H1 (cell line): ENCODE results near the gene CDKN2B-AS1. TPM values are rescaled to one million over a fixed set of nuclear protein-coding genes. Genes with fewer than 3 reads are reported as not detected.

ENCODE experiments used
- CTCF ChIA-PET: fragments of 300-600 bp; sonication (Branson Sonifier 250); formaldehyde crosslinking; loops from one replicate; lab custom pipeline; 2021; ENCODE audit not compliant: partially characterized antibody; lab: Charles Lee
- POLR2A ChIA-PET: fragments of 300-600 bp; sonication (Branson Sonifier 250); formaldehyde crosslinking; loops from one replicate; lab custom pipeline; 2021; ENCODE audit warnings: inconsistent platforms; ENCODE audit not compliant: partially characterized antibody; lab: Charles Lee
- DNase-seq, 2 experiments: peaks; one replicate each; pipeline versions ENCODE4 v3.0.0 to v3.0.0-alpha.2; 2010 to 2022; ENCODE audit warnings: low spot score in 2 of 2, low read depth in 1 of 2, mixed read lengths in 1 of 2
- FAIRE-seq: peaks from 2 replicates; lab custom pipeline; 2011; peaks lifted over from hg19 to GRCh38; lab: Jason Lieb, UNC
- H2AFZ ChIP-seq: 2 replicates; pipeline ENCODE4 v1.8.1; 2012; ENCODE audit warnings: low read length, inconsistent platforms
- H2AK5ac ChIP-seq: 2 replicates; pipeline ENCODE4 v1.6.1; 2013; ENCODE audit warnings: low read depth, low read length
- H2BK120ac ChIP-seq: replicated peaks from 2 replicates; pipeline ENCODE3; 2013; ENCODE audit warnings: low read depth, low read length, inconsistent platforms
- H2BK12ac ChIP-seq: 2 replicates; pipeline ENCODE4 v1.6.1; 2013; ENCODE audit warnings: low read depth, low read length
- H2BK15ac ChIP-seq: 2 replicates; pipeline ENCODE4 v1.6.1; 2013; ENCODE audit warnings: low read length
- H2BK20ac ChIP-seq: 2 replicates; pipeline ENCODE4 v1.6.1; 2013; ENCODE audit warnings: low read length
- H2BK5ac ChIP-seq: 2 replicates; pipeline ENCODE4 v1.6.1; 2013; ENCODE audit warnings: low read depth, low read length
- H3K14ac ChIP-seq: 2 replicates; pipeline ENCODE4 v1.6.1; 2013; ENCODE audit warnings: inconsistent platforms; ENCODE audit not compliant: insufficient read length
- H3K18ac ChIP-seq: 2 replicates; pipeline ENCODE4 v1.6.1; 2013; ENCODE audit warnings: low read length; ENCODE audit errors: extremely low read depth
- H3K23ac ChIP-seq: 2 replicates; pipeline ENCODE4 v1.6.1; 2013; ENCODE audit warnings: inconsistent platforms; ENCODE audit not compliant: insufficient read length
- H3K23me2 ChIP-seq: 2 replicates; pipeline ENCODE4 v1.6.1; 2013; ENCODE audit warnings: low read depth, low read length
- H3K27ac ChIP-seq: 2 replicates; pipeline ENCODE4 v1.6.1; 2011; ENCODE audit warnings: low read depth, low read length, inconsistent platforms
- H3K27me3 ChIP-seq, 4 experiments: replicated peaks in 1 of 4; 1 replicate in 1 of 4; 2 replicates in 3 of 4; pipeline versions ENCODE4 v1.6.1 to v1.8.1; 2011 to 2013; ENCODE audit warnings: low read length in 3 of 4, mild to moderate bottlenecking in 3 of 4, inconsistent platforms in 2 of 4, mixed read lengths in 2 of 4, moderate library complexity in 1 of 4; ENCODE audit not compliant: control insufficient read depth in 3 of 4, insufficient read depth in 3 of 4; ENCODE audit errors: extremely low read depth in 1 of 4
- H3K36me3 ChIP-seq, 4 experiments: 2 replicates each; pipeline versions ENCODE4 v1.6.1 to v1.8.1; 2011 to 2013; ENCODE audit warnings: mild to moderate bottlenecking in 4 of 4, low read length in 3 of 4, moderate library complexity in 2 of 4, control low read depth in 1 of 4, inconsistent platforms in 1 of 4; ENCODE audit not compliant: insufficient read depth in 4 of 4, control insufficient read depth in 2 of 4
- H3K4ac ChIP-seq: replicated peaks from 2 replicates; pipeline ENCODE3; 2013; ENCODE audit warnings: low read length, low read depth, mixed read lengths, inconsistent platforms; ENCODE audit not compliant: insufficient read length
- H3K4me1 ChIP-seq, 4 experiments: replicated peaks in 1 of 4; 1 replicate in 1 of 4; 2 replicates in 3 of 4; pipeline versions ENCODE4 v1.6.1 to v1.8.1; 2011 to 2013; ENCODE audit warnings: low read length in 3 of 4, inconsistent platforms in 2 of 4, mixed read lengths in 1 of 4; ENCODE audit not compliant: insufficient read depth in 4 of 4, control insufficient read depth in 3 of 4
- H3K4me2 ChIP-seq, 2 experiments: 2 replicates each; pipeline versions ENCODE4 v1.6.1 to v1.8.1; 2011 to 2013; ENCODE audit warnings: low read depth in 2 of 2, low read length in 2 of 2, control low read depth in 1 of 2, inconsistent platforms in 1 of 2, mild to moderate bottlenecking in 1 of 2; ENCODE audit not compliant: insufficient read depth in 1 of 2
- H3K4me3 ChIP-seq, 4 experiments: fragments of 200-600, 300-600 bp in 1 of 4; sonication (generic), shearing (Covaris generic), sonication (Bioruptor Twin) in 1 of 4; 2 replicates each; pipeline versions ENCODE4 v1.5.1 to v1.8.1; 2011 to 2016; ENCODE audit warnings: low read length in 4 of 4, low read depth in 3 of 4, control low read depth in 2 of 4, inconsistent platforms in 2 of 4, mild to moderate bottlenecking in 2 of 4, mixed read lengths in 1 of 4, moderate library complexity in 1 of 4; ENCODE audit not compliant: insufficient read depth in 2 of 4; ENCODE audit errors: extremely low read depth in 1 of 4
- H3K56ac ChIP-seq: replicated peaks from 2 replicates; pipeline ENCODE3; 2013; ENCODE audit warnings: low read depth, mild to moderate bottlenecking, mixed read lengths, low read length, inconsistent platforms; ENCODE audit not compliant: insufficient read length
- H3K79me1 ChIP-seq: 2 replicates; pipeline ENCODE4 v1.6.1; 2013; ENCODE audit warnings: low read depth, low read length, control low read depth
- H3K79me2 ChIP-seq, 2 experiments: 2 replicates each; pipeline versions ENCODE4 v1.6.1 to v1.8.1; 2012 to 2013; ENCODE audit warnings: low read length in 2 of 2, mild to moderate bottlenecking in 2 of 2, inconsistent platforms in 1 of 2; ENCODE audit not compliant: insufficient read depth in 2 of 2, control insufficient read depth in 1 of 2
- H3K9ac ChIP-seq, 4 experiments: replicated peaks in 1 of 4; 1 replicate in 1 of 4; 2 replicates in 3 of 4; pipeline versions ENCODE4 v1.6.1 to v1.8.1; 2011 to 2013; ENCODE audit warnings: low read depth in 3 of 4, low read length in 3 of 4, control low read depth in 2 of 4, mild to moderate bottlenecking in 2 of 4, moderate library complexity in 2 of 4, inconsistent platforms in 1 of 4; ENCODE audit errors: extremely low read depth in 1 of 4
- H3K9me3 ChIP-seq, 2 experiments: 2 replicates each; pipeline versions ENCODE4 v1.6.1 to v1.8.1; 2012 to 2013; ENCODE audit warnings: mild to moderate bottlenecking in 2 of 2, moderate library complexity in 2 of 2, control low read depth in 1 of 2, inconsistent platforms in 1 of 2, low read depth in 1 of 2, low read length in 1 of 2, mixed read lengths in 1 of 2; ENCODE audit not compliant: insufficient read depth in 2 of 2
- H4K20me1 ChIP-seq, 2 experiments: replicated peaks in 1 of 2; 2 replicates each; pipeline versions ENCODE3 to v1.8.1; 2011 to 2013; ENCODE audit warnings: inconsistent platforms in 2 of 2, low read length in 2 of 2, mild to moderate bottlenecking in 1 of 2; ENCODE audit not compliant: insufficient read depth in 2 of 2, control insufficient read depth in 1 of 2
- H4K5ac ChIP-seq: 2 replicates; pipeline ENCODE4 v1.6.1; 2013; ENCODE audit warnings: low read length, low read depth, mixed read lengths, inconsistent platforms; ENCODE audit not compliant: insufficient read length
- H4K8ac ChIP-seq: 2 replicates; pipeline ENCODE4 v1.8.0; 2013; ENCODE audit warnings: mild to moderate bottlenecking, moderate library complexity, low read length, inconsistent platforms; ENCODE audit not compliant: insufficient read depth; ENCODE audit errors: extremely low read depth
- H4K91ac ChIP-seq: replicated peaks from 2 replicates; pipeline ENCODE3; 2013; ENCODE audit warnings: low read length, mixed read lengths, inconsistent platforms; ENCODE audit not compliant: insufficient read length
- BCL11A ChIP-seq, 2 experiments: IDR thresholded peaks; one replicate each; pipeline ENCODE4 v1.6.1; 2011; ENCODE audit warnings: low read depth in 2 of 2, low read length in 2 of 2, mild to moderate bottlenecking in 2 of 2
- CEBPB ChIP-seq: IDR thresholded peaks from 2 replicates; pipeline ENCODE4 v1.6.1; 2012; ENCODE audit warnings: low read depth, low read length
- HDAC2 ChIP-seq, 2 experiments: fragments of 300-600 bp in 1 of 2; sonication (generic) in 1 of 2; IDR thresholded peaks; 2 replicates each; pipeline ENCODE4 v1.6.1; 2011 to 2012; ENCODE audit warnings: low read depth in 2 of 2, low read length in 2 of 2, mild to moderate bottlenecking in 2 of 2, moderate library complexity in 2 of 2, borderline replicate concordance in 1 of 2, inconsistent platforms in 1 of 2
- HDAC6 ChIP-seq: IDR thresholded peaks from one replicate; pipeline ENCODE4 v1.7.1; 2012; ENCODE audit warnings: low read depth, mild to moderate bottlenecking, inconsistent platforms, low read length, moderate library complexity
- SUZ12 ChIP-seq: fragments of 200-600 bp; sonication (generic); IDR thresholded peaks from 2 replicates; pipeline ENCODE4 v1.6.1; 2012; ENCODE audit warnings: mild to moderate bottlenecking, inconsistent platforms, low read length, moderate library complexity, mixed read lengths
- WGBS, 2 experiments: shearing (Covaris generic) in 1 of 2; methylation state at CpG; one replicate each; pipeline versions ENCODE4 v1.1.6 to v1.1.7; 2013 to 2015; ENCODE audit warnings: low lambda C conversion rate in 2 of 2, mixed read lengths in 2 of 2, inconsistent platforms in 1 of 2, low coverage in 1 of 2, missing lambda C conversion rate in 1 of 2; ENCODE audit not compliant: insufficient replicate concordance in 2 of 2, insufficient coverage in 1 of 2, insufficient read length in 1 of 2; ENCODE audit errors: extremely low coverage in 1 of 2, missing lambda C conversion rate in 1 of 2; 5-methylcytosine and 5-hydroxymethylcytosine counted together
- polyA plus RNA-seq, 7 experiments: library from polyadenylated mRNA; depleted of rRNA in 3 of 7; stranded (reverse) in 5 of 7; unstranded in 2 of 7; fragments of >200 nt in 5 of 7; fragments of 200-250 nt in 2 of 7; gene quantifications; 1 replicate in 5 of 7; 2 replicates in 1 of 7; 4 replicates in 1 of 7; pipeline versions ENCODE4 v1.2.1 to v1.2.3, GENCODE V29; 2011 to 2013; ENCODE audit warnings: missing spikeins in 2 of 7, mixed read lengths in 2 of 7
- total RNA-seq: library from RNA; stranded (reverse); fragmentation: NEBNext Ultra II Directional; extraction: Animal tissue kit (Norgen Biotek cat#: 25700); gene quantifications from 2 replicates; pipeline ENCODE4 v1.2.1, GENCODE V29; 2021

CDKN2B-AS1 gene
- total and polyA plus RNA-seq, 2 of the 8 experiments (the other 6 are each of a cell fraction or from before 2014, with no cell fraction given): not detected

DNA sequence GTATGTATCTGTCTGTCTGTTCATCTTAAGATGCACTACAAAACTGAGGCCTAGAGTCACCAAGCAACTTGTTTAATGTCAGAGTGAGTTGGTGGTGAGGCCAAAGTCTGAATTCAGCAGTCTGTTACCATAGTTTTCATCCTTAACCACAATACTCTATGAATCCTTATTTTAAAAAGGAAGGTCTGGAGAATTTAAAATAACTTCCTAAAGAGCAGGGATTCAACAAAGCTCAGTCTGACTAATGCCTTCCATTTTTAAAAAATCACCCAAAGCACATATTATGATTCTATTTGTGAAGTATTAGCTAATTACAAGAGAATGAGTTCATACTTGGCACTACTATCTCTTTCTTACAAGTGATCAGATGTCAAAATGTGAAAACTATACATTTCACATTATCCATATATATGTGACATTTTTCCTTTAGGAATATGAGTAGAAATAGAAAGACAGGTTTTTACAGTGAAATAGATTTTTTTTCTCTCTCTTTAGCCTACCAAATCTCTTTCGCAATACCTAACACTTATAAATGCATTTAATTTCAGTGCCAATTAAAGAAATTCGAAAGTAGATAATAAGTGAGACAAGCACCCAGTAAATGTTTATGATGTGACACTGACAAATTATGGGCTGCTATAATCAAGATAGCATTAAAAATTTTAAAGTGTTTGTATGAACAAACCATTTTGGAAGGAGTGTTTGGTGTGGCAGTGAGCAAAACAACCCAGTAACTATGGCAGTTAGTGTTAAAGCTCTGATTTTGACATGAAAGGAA is 116.8 kb downstream of the CDKN2B-AS1 start:
- Histone ChIP-seq H3K4me2 (no peak overlapping the region), H4K20me1 (no peaks in the 10 kb centered on the region), H4K8ac (no peak overlapping the region), H3K9me3 (no peaks in the 10 kb centered on the region), H3K23me2 (no peaks in the 10 kb centered on the region), H2BK12ac (no peak overlapping the region), H3K4ac (no peak overlapping the region), H4K91ac (no peak overlapping the region), H3K18ac (no peak overlapping the region), H3K36me3 (no peaks in the 10 kb centered on the region), H3K14ac (no peak overlapping the region), H2BK20ac (no peak overlapping the region), H3K9ac (no peak overlapping the region), H4K5ac (no peak overlapping the region), H3K4me3 (no peak overlapping the region), H3K79me1 (no peaks in the 10 kb centered on the region), H3K23ac (no peak overlapping the region), H3K4me1 (no peaks in the 10 kb centered on the region), H2BK5ac (no peak overlapping the region), H2AK5ac (no peak overlapping the region), H3K56ac (no peak overlapping the region), H3K27me3 (no peaks in the 10 kb centered on the region), H3K27ac (no peak overlapping the region), H2AFZ (no peak overlapping the region), H2BK15ac (no peak overlapping the region), H3K79me2 (no peaks in the 10 kb centered on the region), H2BK120ac (no peak overlapping the region)
- ChIA-PET CTCF (interaction anchor here (3.2 kb wide), 1 partner anchor 8 kb away, joined by 15 read pairs; no protein-coding TSS in a partner anchor), POLR2A (no interaction called here)
- TF ChIP-seq HDAC2 (IDR thresholded peaks at IDR 0.05; ENCODE audit: borderline replicate concordance in 1 of 2, low read depth in 2 of 2, low read length in 2 of 2) (no peak), HDAC6 (no peak), CEBPB (peak; percentile 36; the same call in 1 of the 2 replicates), SUZ12 (no peak), BCL11A (IDR thresholded peaks at IDR 0.05; ENCODE audit: low read depth in 2 of 2, low read length in 2 of 2) (no peak)
- 64% methylated on average over 2 of the region's 2 CpGs; no CpG with 5 or more reads in 1 of the 2 experiments for WGBS, 2 experiments
- FAIRE-seq: no peak
- DNase-seq: no peak
